Liver (tissue), 3 donors: Measurements from ENCODE around the gene SH3D19.

Source experiments
- EGR1 ChIP-seq, 2 donors: IDR thresholded peaks; 2 replicates each; pipeline ENCODE4 v1.6.1; 2016 to 2018; ENCODE audit warnings: antibody characterized with exemption in 2 of 2, low read depth in 2 of 2
- GABPA ChIP-seq, 2 donors: IDR thresholded peaks in 1 of 2; conservative IDR thresholded peaks in 1 of 2; 2 replicates each; pipeline ENCODE4 v1.6.1; 2016; ENCODE audit warnings: antibody characterized with exemption in 2 of 2, mild to moderate bottlenecking in 1 of 2, moderate library complexity in 1 of 2
- NR2F2 ChIP-seq: IDR thresholded peaks from 2 replicates; pipeline ENCODE4 v1.6.1; 2016; ENCODE audit warnings: antibody characterized with exemption
- RAD21 ChIP-seq, 2 donors: IDR thresholded peaks; 2 replicates each; pipeline ENCODE4 v1.6.1; 2016; ENCODE audit warnings: antibody characterized with exemption in 2 of 2, mild to moderate bottlenecking in 2 of 2
- SP1 ChIP-seq: IDR thresholded peaks from 2 replicates; pipeline ENCODE4 v1.6.1; 2018; ENCODE audit warnings: antibody characterized with exemption, mild to moderate bottlenecking
- TAF1 ChIP-seq: conservative IDR thresholded peaks from 2 replicates; pipeline ENCODE4 v1.6.1; 2016; ENCODE audit warnings: antibody characterized with exemption, mild to moderate bottlenecking
- YY1 ChIP-seq: IDR thresholded peaks from 2 replicates; pipeline ENCODE4 v1.6.1; 2016; ENCODE audit warnings: antibody characterized with exemption, mild to moderate bottlenecking
- TF ChIP-seq, protein P1 (sequence below): IDR thresholded peaks from 2 replicates; pipeline ENCODE4 v1.6.1; 2016; ENCODE audit warnings: antibody characterized with exemption
- TF ChIP-seq, protein P2 (sequence below): fragments of 150-350 bp; IDR thresholded peaks from 2 replicates; pipeline ENCODE4 v1.5.1; 2017; ENCODE audit warnings: improper control_type of control experiment, low read depth, low read length; ENCODE audit not compliant: missing input control
- TF ChIP-seq, protein P3 (sequence below): IDR thresholded peaks from 2 replicates; pipeline ENCODE4 v1.6.1; 2016; ENCODE audit warnings: antibody characterized with exemption
- TF ChIP-seq, protein P4 (sequence below): IDR thresholded peaks from 2 replicates; pipeline ENCODE4 v1.6.1; 2016; ENCODE audit warnings: antibody characterized with exemption
- TF ChIP-seq, protein P5 (sequence below): IDR thresholded peaks from 2 replicates; pipeline ENCODE4 v1.6.1; 2016; ENCODE audit warnings: antibody characterized with exemption, mild to moderate bottlenecking
- donor health status: healthy.
- donor health status: healthy.

DNA sequence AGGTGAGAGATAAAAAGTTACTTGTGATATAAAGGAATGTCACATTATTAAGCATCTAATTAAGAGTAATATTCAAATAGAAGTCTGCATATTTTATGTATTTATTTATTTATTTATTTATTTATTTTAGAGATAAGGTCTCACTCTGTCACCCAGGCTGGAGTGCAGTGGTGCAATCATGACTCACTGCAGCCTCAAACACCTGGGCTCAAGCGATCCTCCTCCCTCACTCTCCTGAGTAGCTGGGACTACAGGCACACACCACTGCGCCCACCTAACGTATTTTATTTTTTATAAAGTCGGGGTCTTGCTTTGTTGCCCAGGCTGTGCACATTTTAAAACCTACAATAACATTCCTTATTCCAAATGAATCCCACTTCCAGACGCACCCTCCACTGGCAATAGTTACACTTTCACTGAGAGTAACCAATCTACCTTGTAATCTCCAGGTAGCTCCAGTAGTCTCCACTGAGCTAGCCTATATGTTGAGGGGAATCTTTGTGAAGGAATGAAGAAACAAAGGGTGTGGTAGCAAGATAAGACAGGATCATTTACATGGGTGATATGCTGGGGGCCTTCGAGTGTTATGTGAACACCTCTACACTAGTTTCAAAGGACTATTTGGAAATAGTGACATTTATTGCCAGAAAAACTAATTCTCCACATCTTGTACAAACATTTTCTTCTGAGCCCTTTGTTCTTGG, 11.9 kb downstream of the SH3D19 start:
- TF ChIP-seq EGR1 (IDR thresholded peaks at IDR 0.05; ENCODE audit: low read depth in 2 of 2) = no peak
- TF ChIP-seq, protein P1, sequence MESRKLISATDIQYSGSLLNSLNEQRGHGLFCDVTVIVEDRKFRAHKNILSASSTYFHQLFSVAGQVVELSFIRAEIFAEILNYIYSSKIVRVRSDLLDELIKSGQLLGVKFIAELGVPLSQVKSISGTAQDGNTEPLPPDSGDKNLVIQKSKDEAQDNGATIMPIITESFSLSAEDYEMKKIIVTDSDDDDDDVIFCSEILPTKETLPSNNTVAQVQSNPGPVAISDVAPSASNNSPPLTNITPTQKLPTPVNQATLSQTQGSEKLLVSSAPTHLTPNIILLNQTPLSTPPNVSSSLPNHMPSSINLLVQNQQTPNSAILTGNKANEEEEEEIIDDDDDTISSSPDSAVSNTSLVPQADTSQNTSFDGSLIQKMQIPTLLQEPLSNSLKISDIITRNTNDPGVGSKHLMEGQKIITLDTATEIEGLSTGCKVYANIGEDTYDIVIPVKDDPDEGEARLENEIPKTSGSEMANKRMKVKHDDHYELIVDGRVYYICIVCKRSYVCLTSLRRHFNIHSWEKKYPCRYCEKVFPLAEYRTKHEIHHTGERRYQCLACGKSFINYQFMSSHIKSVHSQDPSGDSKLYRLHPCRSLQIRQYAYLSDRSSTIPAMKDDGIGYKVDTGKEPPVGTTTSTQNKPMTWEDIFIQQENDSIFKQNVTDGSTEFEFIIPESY = no peak
- TF ChIP-seq, protein P2, sequence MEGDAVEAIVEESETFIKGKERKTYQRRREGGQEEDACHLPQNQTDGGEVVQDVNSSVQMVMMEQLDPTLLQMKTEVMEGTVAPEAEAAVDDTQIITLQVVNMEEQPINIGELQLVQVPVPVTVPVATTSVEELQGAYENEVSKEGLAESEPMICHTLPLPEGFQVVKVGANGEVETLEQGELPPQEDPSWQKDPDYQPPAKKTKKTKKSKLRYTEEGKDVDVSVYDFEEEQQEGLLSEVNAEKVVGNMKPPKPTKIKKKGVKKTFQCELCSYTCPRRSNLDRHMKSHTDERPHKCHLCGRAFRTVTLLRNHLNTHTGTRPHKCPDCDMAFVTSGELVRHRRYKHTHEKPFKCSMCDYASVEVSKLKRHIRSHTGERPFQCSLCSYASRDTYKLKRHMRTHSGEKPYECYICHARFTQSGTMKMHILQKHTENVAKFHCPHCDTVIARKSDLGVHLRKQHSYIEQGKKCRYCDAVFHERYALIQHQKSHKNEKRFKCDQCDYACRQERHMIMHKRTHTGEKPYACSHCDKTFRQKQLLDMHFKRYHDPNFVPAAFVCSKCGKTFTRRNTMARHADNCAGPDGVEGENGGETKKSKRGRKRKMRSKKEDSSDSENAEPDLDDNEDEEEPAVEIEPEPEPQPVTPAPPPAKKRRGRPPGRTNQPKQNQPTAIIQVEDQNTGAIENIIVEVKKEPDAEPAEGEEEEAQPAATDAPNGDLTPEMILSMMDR = no peak
- no peak for TF ChIP-seq RAD21 (IDR thresholded peaks at IDR 0.05)
- TF ChIP-seq, protein P3, sequence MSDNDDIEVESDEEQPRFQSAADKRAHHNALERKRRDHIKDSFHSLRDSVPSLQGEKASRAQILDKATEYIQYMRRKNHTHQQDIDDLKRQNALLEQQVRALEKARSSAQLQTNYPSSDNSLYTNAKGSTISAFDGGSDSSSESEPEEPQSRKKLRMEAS = no peak
- no peak for TF ChIP-seq SP1
- TF ChIP-seq TAF1 = no peak
- TF ChIP-seq YY1 = no peak
- TF ChIP-seq, protein P4, sequence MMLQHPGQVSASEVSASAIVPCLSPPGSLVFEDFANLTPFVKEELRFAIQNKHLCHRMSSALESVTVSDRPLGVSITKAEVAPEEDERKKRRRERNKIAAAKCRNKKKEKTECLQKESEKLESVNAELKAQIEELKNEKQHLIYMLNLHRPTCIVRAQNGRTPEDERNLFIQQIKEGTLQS = peak; percentile 46
- no peak for TF ChIP-seq NR2F2
- TF ChIP-seq, protein P5, sequence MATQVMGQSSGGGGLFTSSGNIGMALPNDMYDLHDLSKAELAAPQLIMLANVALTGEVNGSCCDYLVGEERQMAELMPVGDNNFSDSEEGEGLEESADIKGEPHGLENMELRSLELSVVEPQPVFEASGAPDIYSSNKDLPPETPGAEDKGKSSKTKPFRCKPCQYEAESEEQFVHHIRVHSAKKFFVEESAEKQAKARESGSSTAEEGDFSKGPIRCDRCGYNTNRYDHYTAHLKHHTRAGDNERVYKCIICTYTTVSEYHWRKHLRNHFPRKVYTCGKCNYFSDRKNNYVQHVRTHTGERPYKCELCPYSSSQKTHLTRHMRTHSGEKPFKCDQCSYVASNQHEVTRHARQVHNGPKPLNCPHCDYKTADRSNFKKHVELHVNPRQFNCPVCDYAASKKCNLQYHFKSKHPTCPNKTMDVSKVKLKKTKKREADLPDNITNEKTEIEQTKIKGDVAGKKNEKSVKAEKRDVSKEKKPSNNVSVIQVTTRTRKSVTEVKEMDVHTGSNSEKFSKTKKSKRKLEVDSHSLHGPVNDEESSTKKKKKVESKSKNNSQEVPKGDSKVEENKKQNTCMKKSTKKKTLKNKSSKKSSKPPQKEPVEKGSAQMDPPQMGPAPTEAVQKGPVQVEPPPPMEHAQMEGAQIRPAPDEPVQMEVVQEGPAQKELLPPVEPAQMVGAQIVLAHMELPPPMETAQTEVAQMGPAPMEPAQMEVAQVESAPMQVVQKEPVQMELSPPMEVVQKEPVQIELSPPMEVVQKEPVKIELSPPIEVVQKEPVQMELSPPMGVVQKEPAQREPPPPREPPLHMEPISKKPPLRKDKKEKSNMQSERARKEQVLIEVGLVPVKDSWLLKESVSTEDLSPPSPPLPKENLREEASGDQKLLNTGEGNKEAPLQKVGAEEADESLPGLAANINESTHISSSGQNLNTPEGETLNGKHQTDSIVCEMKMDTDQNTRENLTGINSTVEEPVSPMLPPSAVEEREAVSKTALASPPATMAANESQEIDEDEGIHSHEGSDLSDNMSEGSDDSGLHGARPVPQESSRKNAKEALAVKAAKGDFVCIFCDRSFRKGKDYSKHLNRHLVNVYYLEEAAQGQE = no peak
- no peak for TF ChIP-seq GABPA (IDR thresholded peaks at IDR 0.05 in 1 of 2, conservative IDR thresholded peaks at IDR 0.05 in 1 of 2)
